ENCODE results near the gene GRM7.

- TF ChIP-seq CTCF (IDR thresholded peaks at IDR 0.05 in 8 of 11, conservative IDR thresholded peaks at IDR 0.05 in 3 of 11), result no peak
- TF ChIP-seq POLR2AphosphoS5 (IDR thresholded peaks at IDR 0.05), result no peak
- TF ChIP-seq POLR2A (IDR thresholded peaks at IDR 0.05), result no peak
These were observed 861.0 kb downstream of the GRM7 start for GRCh38 chr3:7721869-7722268.
